ENCODE measurements around the gene SIRPD.

GRCh38 chr20:1555952-1556351, 1.6 kb downstream of the SIRPD start:
- TF ChIP-seq CTCF (IDR thresholded peaks at IDR 0.05; ENCODE audit: low read length) (no peak), EZH2 (optimal IDR thresholded peaks at IDR 0.05; ENCODE audit: low read depth, low read length) (no peak)

Data from MM.1S (cell line).